HG02759 (cell line): ENCODE data around the gene OR52A5.
"Not testable (repeated sequence)": the region's sequence is repeated elsewhere in the genome, so short reads cannot be mapped to it uniquely, and the experiment has no call there.

ENCODE experiments used
- ATAC-seq: cut with Tn5 transposase; IDR thresholded peaks from one replicate; pipeline ENCODE4 v1.9.1; 2021; ENCODE audit warnings: mild to moderate bottlenecking, moderate library complexity; ENCODE audit not compliant: unreplicated experiment

OR52A5 gene

DNA sequence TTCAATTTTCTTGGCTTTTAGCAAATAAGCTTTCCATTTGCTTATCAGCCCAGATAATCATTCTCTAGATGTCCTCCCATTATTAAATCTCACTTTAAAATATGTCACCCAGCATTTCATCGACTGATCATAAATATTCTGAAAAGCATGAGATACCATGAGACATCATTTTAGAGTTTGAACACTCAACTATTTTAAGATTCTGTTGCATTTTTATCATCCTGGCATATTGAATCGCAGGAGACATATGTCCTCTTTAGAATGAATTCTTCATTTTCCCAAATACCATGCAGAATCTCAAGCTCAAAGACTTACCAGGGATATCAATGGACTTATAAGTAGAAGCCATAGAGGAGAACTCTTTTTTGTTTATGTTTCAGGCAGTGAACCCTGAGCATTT is at the start of gene OR52A5:
OR52A5 (minus strand) TSS at position 361 of the 400 bp plus-strand sequence. CDS start 5,714 bp downstream, outside the sequence.
- no peak for ATAC-seq

- ATAC-seq = no peak
Measured at GRCh38 chr11:5178046-5178837, 40.1 kb upstream of the OR52A5 start.

- no peak for ATAC-seq
Measured at GRCh38 chr11:5174934-5175333, 36.8 kb upstream of the OR52A5 start.

GRCh38 chr11:5171856-5172255 is 33.7 kb upstream of the OR52A5 start:
- no peak for ATAC-seq

- ATAC-seq = not testable (repeated sequence)
Measured at GRCh38 chr11:5165898-5166297, 27.7 kb upstream of the OR52A5 start.

DNA sequence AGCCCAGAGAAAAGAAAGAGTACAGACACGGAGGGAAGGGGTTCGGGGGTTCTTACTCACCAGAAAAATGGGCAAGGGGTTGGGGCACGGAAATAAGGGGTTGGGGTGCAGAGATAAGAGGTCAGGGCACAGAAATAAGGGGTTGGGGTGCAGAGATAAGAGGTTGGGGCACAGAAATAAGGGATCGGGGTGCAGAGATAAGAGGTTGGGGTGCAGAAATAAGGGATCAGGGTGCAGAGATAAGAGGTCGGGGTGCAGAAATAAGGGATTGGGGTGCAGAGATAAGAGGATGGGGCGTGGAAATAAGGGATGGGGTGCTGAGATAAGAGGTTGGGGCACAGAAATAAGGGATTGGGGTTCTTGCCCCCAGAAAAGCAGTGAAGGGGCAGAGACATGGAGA is 26.7 kb upstream of the OR52A5 start:
- not testable (repeated sequence) for ATAC-seq

DNA sequence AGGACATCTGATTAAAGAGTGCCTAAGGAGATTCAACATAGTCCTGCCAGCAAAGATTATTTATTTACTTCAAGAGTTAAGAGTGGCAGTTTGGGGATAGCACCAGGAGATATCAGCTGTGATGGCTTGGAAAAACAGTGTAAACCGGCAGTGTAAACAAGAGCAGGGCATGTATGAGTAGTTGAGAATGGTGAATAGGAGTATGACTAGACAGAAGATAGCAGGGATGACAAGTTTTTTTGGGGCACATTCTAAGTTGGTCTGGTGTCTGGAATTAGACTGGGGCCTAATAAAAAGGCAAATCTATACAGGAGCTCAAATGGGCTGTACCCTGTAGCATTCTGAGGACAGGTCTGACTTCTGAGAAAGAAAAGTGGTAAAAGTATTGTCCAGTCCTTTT is 22.9 kb upstream of the OR52A5 start:
- not testable (repeated sequence) for ATAC-seq

DNA sequence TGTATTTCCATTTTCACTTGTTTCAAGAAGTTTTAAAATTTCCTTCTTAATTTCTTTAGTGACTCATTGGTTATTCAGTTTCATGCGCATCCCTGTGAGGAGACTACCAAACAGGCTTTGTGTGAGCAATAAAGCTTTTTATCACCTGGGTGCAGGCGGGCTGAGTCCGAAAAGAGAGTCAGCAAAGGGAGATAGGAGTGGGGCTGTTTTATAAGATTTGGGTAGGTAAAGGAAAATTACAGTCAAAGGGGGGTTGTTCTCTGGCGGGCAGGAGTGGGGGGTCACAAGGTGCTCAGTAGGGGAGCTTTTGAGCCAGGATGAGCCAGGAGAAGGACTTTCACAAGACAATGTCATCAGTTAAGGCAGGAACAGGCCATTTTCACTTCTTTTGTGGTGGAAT is 22.1 kb upstream of the OR52A5 start:
- not testable (repeated sequence) for ATAC-seq

- no peak for ATAC-seq
Measured at GRCh38 chr11:5159806-5160205, 21.6 kb upstream of the OR52A5 start.

DNA sequence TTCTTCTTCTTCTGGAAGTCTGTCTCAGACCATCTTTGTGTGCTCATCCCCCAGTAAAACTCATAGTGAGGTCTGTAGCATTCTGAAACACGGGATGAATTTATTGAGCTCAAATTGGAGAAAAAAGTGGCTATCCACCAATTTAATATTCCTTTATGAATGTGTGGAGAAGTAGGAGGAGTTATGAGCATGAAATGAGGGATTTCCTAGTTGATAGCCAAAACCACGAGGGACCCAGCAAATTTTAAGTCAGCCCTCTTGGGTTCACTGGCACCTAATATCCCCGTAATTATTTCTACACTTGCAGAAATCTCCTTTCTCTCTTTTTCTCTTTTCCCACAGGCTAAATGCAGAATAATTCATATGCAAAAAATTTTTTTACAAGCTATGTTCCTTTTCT is 16.5 kb upstream of the OR52A5 start, which contains the start of gene OR52A1:
OR52A1 (minus strand) TSS at position 101 of the 400 bp plus-strand sequence. CDS start 2,388 bp downstream, outside the sequence.
- ATAC-seq = no peak

- ATAC-seq = no peak
Measured at GRCh38 chr11:5153574-5154431, 15.6 kb upstream of the OR52A5 start.

DNA sequence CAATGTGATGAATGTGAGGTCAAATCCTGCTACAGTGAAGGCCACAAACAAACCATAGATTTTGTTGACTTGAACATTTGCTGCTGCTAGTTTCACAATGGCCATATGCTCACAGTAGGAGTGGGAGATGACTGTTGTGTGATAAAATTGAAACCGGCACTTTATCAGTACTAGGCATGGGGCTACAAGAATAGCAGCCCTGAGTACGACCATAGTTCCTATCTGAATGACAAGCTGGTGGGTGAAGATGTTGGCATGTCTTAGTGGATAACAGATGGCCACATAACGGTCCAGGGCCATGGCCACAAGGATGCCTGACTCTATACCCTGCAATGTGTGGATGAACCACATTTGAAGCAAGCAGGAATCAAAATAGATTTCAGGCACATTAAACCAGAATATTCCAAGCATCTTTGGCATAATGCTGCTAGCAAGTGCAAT is 13.6 kb upstream of the OR52A5 start:
- ATAC-seq = no peak

DNA sequence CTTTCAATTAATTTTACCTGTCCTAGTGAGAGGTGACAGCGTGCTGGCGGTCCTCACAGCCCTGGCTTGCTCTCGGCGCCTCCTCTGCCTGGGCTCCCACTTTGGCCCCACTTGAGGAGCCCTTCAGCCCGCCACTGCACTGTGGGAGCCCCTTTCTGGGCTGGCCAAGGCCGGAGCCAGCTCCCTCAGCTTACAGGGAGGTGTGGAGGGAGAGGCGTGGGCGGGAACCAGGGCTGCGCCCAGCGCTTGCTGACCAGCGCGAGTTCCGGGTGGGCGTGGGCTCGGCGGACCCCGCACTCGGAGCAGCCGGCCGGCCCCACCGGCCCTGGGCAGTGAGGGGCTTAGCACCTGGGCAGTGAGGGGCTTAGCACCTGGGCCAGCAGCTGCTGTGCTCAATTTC is 6.0 kb upstream of the OR52A5 start:
- not testable (repeated sequence) for ATAC-seq

DNA sequence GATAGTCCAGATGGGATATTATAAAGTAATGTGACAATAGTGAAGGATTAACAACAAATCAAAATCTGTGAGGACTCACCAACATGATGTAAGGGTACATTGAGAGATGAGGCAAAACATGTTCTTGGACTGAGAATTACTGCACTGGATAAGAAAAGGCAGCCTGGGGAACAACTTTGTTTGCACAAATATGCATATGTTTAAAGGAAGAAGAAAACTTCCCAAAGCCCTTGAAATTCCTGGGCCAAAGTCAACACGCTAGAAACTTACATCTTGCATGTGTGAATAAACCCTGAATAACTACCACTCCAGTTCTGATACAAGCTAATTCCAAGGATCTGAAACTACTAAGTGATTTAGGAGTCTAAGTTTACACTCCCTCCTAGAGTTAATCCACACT is 1.1 kb downstream of the OR52A5 start:
- ATAC-seq = no peak

DNA sequence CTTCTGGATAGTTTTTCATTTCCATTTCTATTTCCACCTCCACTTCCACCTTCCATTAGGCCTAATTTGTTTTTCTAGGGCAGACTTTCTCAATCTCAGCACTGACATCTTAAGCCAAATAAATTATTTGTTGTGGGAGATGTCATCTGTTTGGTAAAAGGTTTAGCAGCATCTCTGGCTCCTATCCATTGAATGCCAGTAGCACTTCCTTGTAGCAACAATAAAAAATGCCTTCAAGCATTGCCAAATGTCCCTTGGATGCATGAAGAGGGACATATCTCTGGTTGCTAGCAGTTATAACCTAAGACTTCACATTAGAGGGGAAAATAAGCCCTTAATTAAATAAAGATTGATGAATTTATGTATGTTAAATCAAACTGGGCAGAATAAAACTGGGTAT is 1.9 kb downstream of the OR52A5 start:
- ATAC-seq = no peak

- ATAC-seq = no peak
Measured at GRCh38 chr11:5131584-5132335, 6.4 kb downstream of the OR52A5 start.

DNA sequence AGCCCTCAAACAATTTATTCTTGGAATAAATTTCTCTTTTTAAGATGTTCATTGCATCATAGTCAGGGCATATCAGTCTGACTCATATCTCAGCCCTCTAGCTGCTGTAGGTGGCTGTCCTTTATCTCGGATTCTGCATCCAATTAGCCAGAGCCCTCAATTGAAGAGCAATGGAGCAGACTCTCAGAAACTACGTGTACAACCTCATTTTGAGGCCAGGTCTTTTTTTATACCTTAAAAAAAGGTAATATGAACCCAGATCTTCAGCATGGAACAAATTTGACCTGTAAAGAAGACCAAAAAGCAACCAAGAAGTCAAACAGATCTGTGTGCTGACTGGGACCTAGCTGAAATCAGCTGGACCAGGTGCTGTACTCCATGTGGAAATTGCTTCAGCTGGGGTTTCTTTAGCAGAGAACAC is 8.7 kb downstream of the OR52A5 start:
- no peak for ATAC-seq

DNA sequence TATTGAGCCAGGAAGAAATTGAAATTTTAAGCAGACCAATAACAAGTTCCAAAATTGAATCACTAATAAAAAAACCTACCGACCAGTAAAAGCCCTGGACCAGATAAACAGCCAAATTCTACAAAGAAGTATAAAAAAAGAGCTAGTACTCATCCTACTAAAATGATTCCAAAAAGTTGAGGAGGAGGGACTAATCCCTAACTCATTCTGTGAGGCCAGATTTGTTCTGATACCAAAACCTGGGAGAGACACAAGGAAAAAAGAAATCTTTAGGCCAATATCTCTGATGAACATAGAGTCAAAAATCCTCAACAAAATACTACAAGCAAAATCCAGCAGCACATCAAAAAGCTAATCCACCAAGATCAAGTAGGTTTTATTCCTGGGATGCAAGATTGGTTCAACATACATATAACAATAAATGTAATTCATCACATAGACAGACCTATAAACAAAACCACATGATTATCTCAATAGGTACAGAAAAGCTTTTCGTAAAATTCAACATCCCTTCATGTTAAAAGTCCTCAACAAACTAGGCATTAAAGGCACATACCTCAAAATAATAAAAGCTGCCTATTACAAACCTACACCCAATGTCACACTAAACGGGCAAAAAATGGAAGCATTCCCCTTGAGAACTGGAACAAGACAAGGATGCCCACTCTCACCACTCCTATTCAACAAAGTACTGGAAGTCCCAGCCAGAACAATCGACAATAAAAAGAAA is 13.1 kb downstream of the OR52A5 start:
- ATAC-seq = no peak

DNA sequence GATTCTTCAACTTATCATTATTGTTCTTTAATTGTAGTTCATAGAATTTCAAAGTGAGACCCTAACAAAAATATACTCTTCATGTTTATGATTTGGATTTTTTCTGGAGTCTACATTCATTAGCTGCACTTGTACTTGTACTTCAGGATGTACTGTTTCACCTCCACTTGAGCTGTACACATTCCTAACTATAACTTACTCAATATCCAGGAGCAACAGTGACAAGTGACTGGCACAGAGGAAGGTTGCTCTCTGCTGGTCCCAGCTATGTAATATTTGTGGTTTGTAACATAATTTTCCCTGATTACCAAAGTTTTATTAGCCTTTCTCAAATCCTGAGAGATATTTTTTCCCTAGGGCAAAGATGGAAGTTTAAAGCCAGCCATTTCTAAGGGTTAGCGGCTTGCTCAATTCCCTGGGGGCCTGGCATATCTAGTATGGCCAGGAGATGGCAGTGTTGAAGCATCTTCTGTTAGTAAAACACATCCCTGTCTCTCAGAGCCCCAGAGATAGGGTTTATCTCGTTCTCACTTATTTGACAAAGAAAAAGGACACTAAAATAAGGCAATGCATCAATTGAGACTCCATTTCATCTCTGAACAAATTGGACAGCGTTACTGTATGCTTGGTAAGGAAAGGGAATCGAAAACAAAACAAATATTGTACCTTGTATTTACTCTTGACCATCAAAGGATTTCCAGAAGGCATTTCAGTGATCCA is 14.2 kb downstream of the OR52A5 start:
- ATAC-seq = peak; percentile 92

DNA sequence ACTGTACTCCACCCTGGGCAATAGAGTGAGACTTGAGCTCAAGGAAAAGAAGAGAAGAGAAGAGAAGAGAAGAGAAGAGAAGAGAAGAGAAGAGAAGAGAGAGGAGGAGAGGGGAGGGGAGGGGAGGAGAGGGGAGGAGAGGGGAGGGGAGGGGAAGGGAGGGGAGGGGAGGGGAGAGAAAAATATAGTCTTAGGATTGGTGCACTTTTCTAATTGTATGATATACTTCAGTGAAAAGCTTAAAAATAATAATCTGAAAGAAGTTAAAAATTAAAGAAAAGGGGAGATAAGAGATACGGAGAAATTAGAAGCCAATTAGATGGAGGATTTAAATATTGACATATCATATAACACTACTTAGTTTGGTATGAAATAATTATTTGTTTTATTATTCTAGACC is 19.3 kb downstream of the OR52A5 start:
- no peak for ATAC-seq
